ENCODE data around the gene TAS2R50. TPM values are rescaled to one million over a fixed set of nuclear protein-coding genes. Genes with fewer than 3 reads are reported as not detected.

TAS2R50 gene
- total RNA-seq, 1 experiment from 2014 or later: 0.18 TPM

GRCh38 chr12:11016937-11017336, 30.2 kb upstream of the TAS2R50 start:
- intact Hi-C loops (cut with micrococcal nuclease; ENCODE audit: unreplicated experiment): no loop called here
- POLR2A ChIA-PET: no interaction called here

GRCh38 chr12:11015775-11016430, 29.2 kb upstream of the TAS2R50 start:
- H3K27me3 ChIP-seq (ENCODE audit: control insufficient read depth, insufficient read depth, low read length): no peaks in the 10 kb centered on the region
- H3K27ac ChIP-seq (ENCODE audit: low read length): no peak overlapping the region
- BruUV-seq (replicated peaks): no TSS peak
- intact Hi-C loops (cut with micrococcal nuclease; ENCODE audit: unreplicated experiment) (no loop called here), in situ Hi-C loops (cut with HindIII; ENCODE audit: low pct_unique_long_range_greater_than_20kb, low sequenced_read_pairs) (no loop called here)
- no peaks in the 10 kb centered on the region for H3K36me3 ChIP-seq (ENCODE audit: control insufficient read depth, insufficient read depth, low read length)
- ATAC-seq: no peak
- ChIA-PET POLR2A (no interaction called here), CTCF (no interaction called here)
- no peak overlapping the region for H3K4me3 ChIP-seq (ENCODE audit: low read depth in 2 of 2, low read length in 2 of 2)
- TF ChIP-seq POLR2AphosphoS5 (IDR thresholded peaks at IDR 0.05; ENCODE audit: low read depth, low read length) (no peak), TCF7L2 (IDR thresholded peaks at IDR 0.05; ENCODE audit: low read depth, low read length) (no peak), SIN3A (IDR thresholded peaks at IDR 0.05; ENCODE audit: borderline replicate concordance, insufficient read depth, low read depth, low read length) (no peak), REST (IDR thresholded peaks at IDR 0.05; ENCODE audit: insufficient read depth in 1 of 2, low read depth in 2 of 2, low read length in 1 of 2) (no peak), CTCF (IDR thresholded peaks at IDR 0.05) (no peak)
- no peak for DNase-seq (ENCODE audit: low read depth, low spot score)
- no peaks in the 10 kb centered on the region for H3K9me3 ChIP-seq (ENCODE audit: control insufficient read depth, insufficient read depth, low read depth, low read length)
- no peaks in the 10 kb centered on the region for H3K4me1 ChIP-seq (ENCODE audit: control insufficient read depth, insufficient read depth, low read length)

More at GRCh38 chr12:11016937-11017336, 30.2 kb upstream of the TAS2R50 start:
- TF ChIP-seq SIN3A (IDR thresholded peaks at IDR 0.05; ENCODE audit: borderline replicate concordance, insufficient read depth, low read depth, low read length) (no peak), REST (IDR thresholded peaks at IDR 0.05; ENCODE audit: insufficient read depth in 1 of 2, low read depth in 2 of 2, low read length in 1 of 2) (no peak), TCF7L2 (IDR thresholded peaks at IDR 0.05; ENCODE audit: low read depth, low read length) (no peak), POLR2AphosphoS5 (IDR thresholded peaks at IDR 0.05; ENCODE audit: low read depth, low read length) (no peak), CTCF (IDR thresholded peaks at IDR 0.05) (no peak)
- in situ Hi-C loops (cut with HindIII; ENCODE audit: low pct_unique_long_range_greater_than_20kb, low sequenced_read_pairs): no loop called here
- no peak for DNase-seq (ENCODE audit: low read depth, low spot score)
- no peaks in the 10 kb centered on the region for H3K27me3 ChIP-seq (ENCODE audit: control insufficient read depth, insufficient read depth, low read length)
- H3K4me1 ChIP-seq (ENCODE audit: control insufficient read depth, insufficient read depth, low read length): no peaks in the 10 kb centered on the region
- H3K4me3 ChIP-seq (ENCODE audit: low read depth in 2 of 2, low read length in 2 of 2): no peak overlapping the region
- no TSS peak for BruUV-seq (replicated peaks)
- no peaks in the 10 kb centered on the region for H3K36me3 ChIP-seq (ENCODE audit: control insufficient read depth, insufficient read depth, low read length)
- ATAC-seq: no peak
- H3K9me3 ChIP-seq (ENCODE audit: control insufficient read depth, insufficient read depth, low read depth, low read length): no peaks in the 10 kb centered on the region
- CTCF ChIA-PET: no interaction called here
- H3K27ac ChIP-seq (ENCODE audit: low read length): no peak overlapping the region
